ENCODE measurements around the gene POLG. TPM values are rescaled to one million over a fixed set of nuclear protein-coding genes. Genes with fewer than 3 reads are reported as not detected.

Gene POLG
- total RNA-seq, 2 experiments from 2014 or later = 80.2 to 93.7 TPM

DNA sequence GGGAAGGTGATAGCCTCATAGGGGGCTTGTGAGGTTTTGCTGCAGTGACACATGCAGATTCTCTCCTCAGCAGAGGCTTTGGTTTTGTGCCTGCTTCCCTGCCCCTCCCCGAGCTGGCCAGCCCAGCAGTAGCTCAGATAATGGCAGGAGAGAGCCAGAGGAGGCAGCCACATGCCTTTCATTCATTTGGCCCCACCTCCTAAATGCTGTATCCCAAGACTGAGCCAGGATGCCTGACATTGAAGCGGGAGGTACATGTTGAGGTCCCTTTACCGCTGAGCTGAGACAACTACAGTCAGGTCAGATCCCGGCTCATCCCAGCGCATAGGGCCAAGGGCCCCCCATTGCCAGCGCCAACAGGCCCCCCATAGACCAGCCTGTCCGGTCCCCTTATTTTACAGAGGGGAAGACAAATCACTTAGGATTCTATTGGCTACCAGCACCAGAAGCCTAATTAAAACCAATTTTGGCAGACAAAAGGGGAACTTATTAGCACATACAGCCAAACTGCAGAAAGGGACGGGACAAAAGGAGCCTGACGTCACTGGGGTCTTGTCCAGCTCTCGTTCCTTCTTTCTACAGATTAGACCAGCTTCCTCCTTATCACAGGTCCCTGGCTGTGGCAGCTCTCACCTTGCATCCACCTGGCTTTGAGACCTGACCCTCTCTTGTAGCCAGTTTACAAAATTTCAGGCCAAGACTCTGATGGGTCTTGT, 12.1 kb upstream of the POLG start:
- ChIA-PET CTCF (ENCODE audit: unreplicated experiment) (interaction anchor here (1.0 kb wide), 1 partner anchor 12 kb away, joined by 3 read pairs; no protein-coding TSS in a partner anchor), POLR2A (no interaction called here)
- H3K4me3 ChIP-seq (ENCODE audit: low read depth, low read length, poor library complexity, severe bottlenecking) = no peak overlapping the region
- no peaks in the 10 kb centered on the region for H3K9me3 ChIP-seq (ENCODE audit: low read length)
- no peaks in the 10 kb centered on the region for H3K36me3 ChIP-seq (ENCODE audit: insufficient read depth, low read length)
- intact Hi-C loops (cut with micrococcal nuclease; ENCODE audit: unreplicated experiment) = no loop called here
- no peaks in the 10 kb centered on the region for H4K20me1 ChIP-seq (ENCODE audit: insufficient read depth, low read length)
- BruUV-seq (replicated peaks) = no TSS peak
- H2AFZ ChIP-seq (ENCODE audit: low read length) = no peak overlapping the region
- H3K4me2 ChIP-seq (ENCODE audit: low read length) = no peak overlapping the region
- no peaks in the 10 kb centered on the region for H3K79me2 ChIP-seq (ENCODE audit: insufficient read depth, low read depth, low read length)
- DNase-seq (ENCODE audit: low spot score) = no peak
- no peaks in the 10 kb centered on the region for H3K4me1 ChIP-seq (ENCODE audit: insufficient read depth, low read length, poor library complexity, severe bottlenecking)
- H3K27ac ChIP-seq (ENCODE audit: low read depth, low read length, poor library complexity, severe bottlenecking) = no peak overlapping the region
- TF ChIP-seq, protein P1, sequence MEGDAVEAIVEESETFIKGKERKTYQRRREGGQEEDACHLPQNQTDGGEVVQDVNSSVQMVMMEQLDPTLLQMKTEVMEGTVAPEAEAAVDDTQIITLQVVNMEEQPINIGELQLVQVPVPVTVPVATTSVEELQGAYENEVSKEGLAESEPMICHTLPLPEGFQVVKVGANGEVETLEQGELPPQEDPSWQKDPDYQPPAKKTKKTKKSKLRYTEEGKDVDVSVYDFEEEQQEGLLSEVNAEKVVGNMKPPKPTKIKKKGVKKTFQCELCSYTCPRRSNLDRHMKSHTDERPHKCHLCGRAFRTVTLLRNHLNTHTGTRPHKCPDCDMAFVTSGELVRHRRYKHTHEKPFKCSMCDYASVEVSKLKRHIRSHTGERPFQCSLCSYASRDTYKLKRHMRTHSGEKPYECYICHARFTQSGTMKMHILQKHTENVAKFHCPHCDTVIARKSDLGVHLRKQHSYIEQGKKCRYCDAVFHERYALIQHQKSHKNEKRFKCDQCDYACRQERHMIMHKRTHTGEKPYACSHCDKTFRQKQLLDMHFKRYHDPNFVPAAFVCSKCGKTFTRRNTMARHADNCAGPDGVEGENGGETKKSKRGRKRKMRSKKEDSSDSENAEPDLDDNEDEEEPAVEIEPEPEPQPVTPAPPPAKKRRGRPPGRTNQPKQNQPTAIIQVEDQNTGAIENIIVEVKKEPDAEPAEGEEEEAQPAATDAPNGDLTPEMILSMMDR (conservative IDR thresholded peaks at IDR 0.05; ENCODE audit: low read length) = no peak
- no peak for TF ChIP-seq EZH2phosphoT487 (IDR thresholded peaks at IDR 0.05; ENCODE audit: borderline replicate concordance, low read depth, low read length)
- no peaks in the 10 kb centered on the region for H3K9me2 ChIP-seq (ENCODE audit: insufficient read depth, low read length)

DNA sequence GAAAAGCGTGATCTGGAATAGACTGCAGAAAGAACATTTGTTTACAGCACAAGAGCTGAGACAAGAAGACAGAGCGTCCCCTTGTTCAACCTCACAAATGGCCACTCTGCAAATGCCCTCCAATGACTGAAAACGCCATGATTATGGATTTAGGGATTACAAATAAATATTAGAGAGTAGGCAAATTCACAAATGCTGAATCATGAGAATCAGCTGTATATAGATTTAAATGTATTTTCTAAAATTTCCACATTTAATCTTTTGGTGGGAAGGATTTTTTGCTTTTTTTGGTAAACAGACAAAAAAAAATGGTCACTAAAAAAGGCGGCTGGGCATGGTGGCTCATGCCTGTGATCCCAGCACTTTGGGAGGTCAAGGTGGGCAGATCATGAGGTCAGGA, 10.6 kb upstream of the POLG start:
- CTCF ChIA-PET (ENCODE audit: unreplicated experiment) = no interaction called here
- no peak overlapping the region for H2AFZ ChIP-seq (ENCODE audit: low read length)
- H3K36me3 ChIP-seq (ENCODE audit: insufficient read depth, low read length) = no peaks in the 10 kb centered on the region
- no peak overlapping the region for H3K4me2 ChIP-seq (ENCODE audit: low read length)
- no peaks in the 10 kb centered on the region for H3K9me2 ChIP-seq (ENCODE audit: insufficient read depth, low read length)
- H4K20me1 ChIP-seq (ENCODE audit: insufficient read depth, low read length) = no peaks in the 10 kb centered on the region
- H3K4me1 ChIP-seq (ENCODE audit: insufficient read depth, low read length, poor library complexity, severe bottlenecking) = no peaks in the 10 kb centered on the region
- TF ChIP-seq EZH2phosphoT487 (IDR thresholded peaks at IDR 0.05; ENCODE audit: borderline replicate concordance, low read depth, low read length) = no peak
- TF ChIP-seq, protein P1 (conservative IDR thresholded peaks at IDR 0.05; ENCODE audit: low read length) = no peak
- no peak for DNase-seq (ENCODE audit: low spot score)
- no TSS peak for BruUV-seq (replicated peaks)
- no peak overlapping the region for H3K4me3 ChIP-seq (ENCODE audit: low read depth, low read length, poor library complexity, severe bottlenecking)
- POLR2A ChIA-PET = interaction anchor here (0.6 to 0.9 kb wide), 6 partner anchors 30 to 1613 kb away, joined by 3 to 6 read pairs (median 4); no protein-coding TSS in a partner anchor
- no peaks in the 10 kb centered on the region for H3K79me2 ChIP-seq (ENCODE audit: insufficient read depth, low read depth, low read length)
- intact Hi-C loops (cut with micrococcal nuclease; ENCODE audit: unreplicated experiment) = no loop called here
- no peak overlapping the region for H3K27ac ChIP-seq (ENCODE audit: low read depth, low read length, poor library complexity, severe bottlenecking)
- H3K9me3 ChIP-seq (ENCODE audit: low read length) = no peaks in the 10 kb centered on the region

GRCh38 chr15:89342840-89343239, 8.2 kb upstream of the POLG start:
- Histone ChIP-seq H3K27ac (ENCODE audit: low read depth, low read length, poor library complexity, severe bottlenecking) (no peak overlapping the region), H3K79me2 (ENCODE audit: insufficient read depth, low read depth, low read length) (no peaks in the 10 kb centered on the region), H4K20me1 (ENCODE audit: insufficient read depth, low read length) (no peaks in the 10 kb centered on the region), H3K36me3 (ENCODE audit: insufficient read depth, low read length) (no peaks in the 10 kb centered on the region), H2AFZ (ENCODE audit: low read length) (no peak overlapping the region), H3K4me3 (ENCODE audit: low read depth, low read length, poor library complexity, severe bottlenecking) (no peak overlapping the region), H3K4me2 (ENCODE audit: low read length) (no peak overlapping the region), H3K4me1 (ENCODE audit: insufficient read depth, low read length, poor library complexity, severe bottlenecking) (no peaks in the 10 kb centered on the region), H3K9me3 (ENCODE audit: low read length) (no peaks in the 10 kb centered on the region), H3K9me2 (ENCODE audit: insufficient read depth, low read length) (no peaks in the 10 kb centered on the region)
- CTCF ChIA-PET (ENCODE audit: unreplicated experiment) = no interaction called here
- TF ChIP-seq EZH2phosphoT487 (IDR thresholded peaks at IDR 0.05; ENCODE audit: borderline replicate concordance, low read depth, low read length) = no peak
- TF ChIP-seq, protein P1 (conservative IDR thresholded peaks at IDR 0.05; ENCODE audit: low read length) = no peak
- no TSS peak for BruUV-seq (replicated peaks)
- intact Hi-C loops (cut with micrococcal nuclease; ENCODE audit: unreplicated experiment) = no loop called here
- no peak for DNase-seq (ENCODE audit: low spot score)
- POLR2A ChIA-PET = interaction anchor here (0.6 kb wide), 1 partner anchor 10 kb away, joined by 3 read pairs; no protein-coding TSS in a partner anchor

Measured in OCI-LY7 (cell line).